Epidermal melanocyte (primary cell): ENCODE measurements around the gene MRPL37.
"Not testable (repeated sequence)": the region's sequence is repeated elsewhere in the genome, so short reads cannot be mapped to it uniquely, and the experiment has no call there.

Experiments
- DNase-seq: peaks from one replicate; pipeline ENCODE4 v3.0.0; 2011; ENCODE audit warnings: low spot score; ENCODE audit not compliant: insufficient read length

The MRPL37 gene

DNA sequence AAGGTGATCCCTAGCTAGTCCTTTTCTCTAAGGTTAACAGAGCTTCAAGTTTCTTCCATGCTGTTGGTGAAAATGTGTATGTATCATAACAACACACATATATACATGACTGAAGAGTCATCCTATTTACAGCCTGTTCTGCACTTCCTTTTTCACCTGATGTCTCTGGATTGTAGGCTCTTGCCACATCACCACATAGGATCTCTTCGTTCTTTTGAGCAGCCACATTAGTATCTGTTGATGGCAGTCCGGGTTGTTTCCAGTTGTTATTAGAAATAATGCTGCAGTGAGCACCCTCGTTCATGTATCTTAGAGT, 19.7 kb downstream of the MRPL37 start:
- no peak for DNase-seq

DNA sequence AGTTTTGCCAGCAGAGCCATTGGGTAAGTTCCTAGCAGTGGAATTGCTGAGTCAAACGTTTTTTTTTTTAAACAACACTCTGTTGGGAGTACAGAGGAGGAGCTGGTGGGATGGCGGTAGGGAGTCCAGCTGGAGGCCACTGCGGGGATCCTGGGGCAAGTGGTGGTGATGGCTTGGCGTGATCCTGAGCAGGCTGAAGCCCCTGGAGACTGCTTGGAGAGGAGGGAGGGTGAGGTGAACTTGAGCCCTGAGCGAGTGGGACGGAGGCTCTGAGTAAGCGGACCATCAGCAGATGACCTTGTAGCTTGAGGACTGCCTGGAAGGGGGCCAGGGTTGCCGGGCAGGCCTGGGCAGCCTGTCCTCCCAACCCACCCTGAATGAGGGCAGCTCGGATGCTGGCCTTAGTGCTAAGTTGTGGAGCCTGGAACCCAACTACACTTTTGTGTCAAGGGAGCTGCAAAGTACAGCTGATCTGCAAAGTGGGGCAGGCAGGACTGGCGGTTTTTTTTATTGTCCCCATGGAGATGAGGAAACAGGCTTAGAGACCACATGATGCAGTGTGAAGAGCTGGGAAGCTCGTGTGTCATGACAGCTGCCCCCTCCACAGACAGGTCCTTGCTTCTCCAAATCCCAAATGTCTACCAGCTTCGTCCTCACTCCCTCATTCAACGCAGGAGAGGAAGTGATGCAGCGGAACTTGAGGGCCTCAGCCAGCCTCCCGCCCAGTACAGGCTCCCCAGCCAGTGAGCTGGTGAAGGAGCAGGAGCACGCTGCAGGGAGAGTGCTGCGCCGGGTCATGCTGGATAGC, 20.2 kb downstream of the MRPL37 start:
- no peak for DNase-seq

DNA sequence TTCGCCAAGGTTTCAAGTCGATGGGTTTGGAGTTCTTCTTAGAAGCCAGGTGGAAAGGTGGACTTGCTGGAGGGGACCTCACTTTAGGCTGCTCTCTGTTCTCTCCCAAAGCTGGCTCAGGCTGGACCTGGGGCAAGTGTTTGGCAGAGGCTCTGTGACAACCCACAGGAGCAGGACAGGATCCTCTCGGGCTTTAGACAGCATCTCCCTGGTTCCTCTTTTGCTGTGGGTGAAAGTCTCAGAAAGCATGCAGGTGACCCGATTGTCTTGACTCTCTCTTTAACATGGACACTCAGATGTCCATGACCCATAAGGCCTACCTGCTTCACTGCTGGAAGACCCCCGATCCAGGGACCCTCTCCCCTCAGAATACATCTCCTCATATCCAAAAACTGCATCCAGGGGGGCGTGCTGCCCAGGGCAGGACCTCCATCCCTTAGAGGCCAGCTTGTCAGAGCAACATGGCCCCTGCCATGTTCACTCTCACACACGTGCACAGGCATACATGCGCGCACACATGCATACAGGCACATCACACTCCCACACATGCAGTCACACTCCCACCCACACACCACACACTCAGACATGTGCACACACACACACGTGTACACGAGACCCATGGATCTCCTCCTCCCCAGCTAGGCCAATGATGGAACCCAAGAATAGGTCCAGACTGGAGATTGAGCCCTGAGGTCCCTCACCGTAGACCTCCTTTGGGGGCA, 21.3 kb downstream of the MRPL37 start:
- no peak for DNase-seq

DNA sequence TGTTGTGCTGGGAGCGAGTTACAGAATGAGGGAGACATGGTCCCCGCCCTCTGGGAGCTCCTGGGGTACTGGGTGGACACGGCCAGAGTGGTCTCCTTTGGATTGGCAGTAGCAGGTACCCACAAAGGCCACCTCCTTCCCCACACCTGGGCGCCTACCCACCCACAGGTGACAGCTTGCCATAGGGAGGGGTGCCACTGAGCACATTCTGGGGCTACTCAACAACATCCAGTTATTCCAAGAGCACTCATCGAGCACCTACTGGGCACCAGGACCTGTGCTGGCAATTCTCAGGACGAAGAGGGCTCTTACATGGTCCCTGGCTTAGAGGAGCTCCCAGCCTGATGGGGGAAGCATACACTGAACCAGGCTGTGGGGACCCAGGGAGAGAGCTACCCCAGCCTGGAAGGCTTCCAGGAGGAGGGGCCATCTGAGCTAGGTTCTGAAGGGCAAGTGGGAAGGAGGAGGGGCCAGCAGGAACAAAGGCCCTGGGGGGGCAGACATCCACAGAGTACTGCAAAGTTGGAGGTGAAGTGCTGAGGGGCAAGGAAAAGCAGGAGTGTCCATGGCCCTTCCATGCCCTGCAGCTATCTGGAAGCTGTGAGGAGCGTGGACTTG, 22.0 kb downstream of the MRPL37 start:
- DNase-seq = no peak

DNA sequence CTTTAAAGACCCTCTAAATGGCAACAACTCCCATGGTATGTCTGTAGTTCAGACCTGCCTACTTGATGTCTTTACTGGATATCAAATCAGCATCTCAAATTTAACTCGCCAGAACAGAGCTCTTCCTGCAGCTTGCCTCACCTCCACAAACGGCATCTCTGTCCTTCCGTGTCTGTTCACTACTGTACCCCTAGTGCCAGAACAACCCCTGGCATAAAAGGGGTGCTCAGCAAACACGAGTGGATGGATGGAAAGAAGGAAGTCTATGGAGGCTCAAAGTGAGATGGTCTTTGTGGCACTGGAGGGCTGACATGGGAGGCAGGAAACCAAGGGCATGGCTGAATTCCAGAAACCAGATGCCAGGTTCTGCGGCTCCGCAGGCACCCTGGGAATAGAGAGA, 22.7 kb downstream of the MRPL37 start:
- DNase-seq = no peak

DNA sequence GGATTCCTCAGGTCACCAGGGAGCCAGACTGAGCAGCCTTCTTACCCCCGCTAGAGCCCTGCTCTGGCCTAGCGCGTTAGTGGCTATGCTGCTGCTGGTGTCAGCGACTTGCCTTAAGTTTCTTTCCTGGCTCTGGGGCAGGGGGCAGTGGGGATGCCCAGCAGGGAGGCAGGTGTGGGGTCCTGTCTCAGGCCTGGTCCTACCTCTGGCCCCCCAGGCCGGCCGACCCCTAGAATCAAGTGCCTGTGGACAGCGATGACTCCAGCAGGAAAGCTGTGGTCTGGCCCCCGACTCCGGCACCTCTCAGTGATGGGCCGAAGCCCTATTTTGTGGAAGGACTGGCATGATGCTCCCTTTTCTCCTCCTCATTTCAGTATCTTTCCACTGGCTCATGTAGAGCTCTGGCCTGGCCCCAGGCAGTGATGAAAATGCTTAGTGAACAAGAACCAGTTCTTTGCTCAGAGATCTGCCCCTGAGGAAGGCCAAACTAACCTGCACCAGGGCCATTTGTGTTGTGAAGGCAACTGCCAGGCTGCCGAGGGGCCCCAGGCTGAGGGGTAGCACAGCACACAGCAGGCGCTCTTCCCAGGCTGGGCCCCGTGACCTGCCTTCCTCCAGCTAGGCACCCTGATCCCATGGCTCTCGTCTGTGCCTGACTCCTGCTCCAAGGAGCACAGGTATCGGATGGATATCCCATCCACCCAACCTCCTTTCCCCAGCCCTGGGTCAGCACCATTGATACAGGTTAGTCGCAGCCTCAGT, 23.7 kb downstream of the MRPL37 start:
- no peak for DNase-seq

DNA sequence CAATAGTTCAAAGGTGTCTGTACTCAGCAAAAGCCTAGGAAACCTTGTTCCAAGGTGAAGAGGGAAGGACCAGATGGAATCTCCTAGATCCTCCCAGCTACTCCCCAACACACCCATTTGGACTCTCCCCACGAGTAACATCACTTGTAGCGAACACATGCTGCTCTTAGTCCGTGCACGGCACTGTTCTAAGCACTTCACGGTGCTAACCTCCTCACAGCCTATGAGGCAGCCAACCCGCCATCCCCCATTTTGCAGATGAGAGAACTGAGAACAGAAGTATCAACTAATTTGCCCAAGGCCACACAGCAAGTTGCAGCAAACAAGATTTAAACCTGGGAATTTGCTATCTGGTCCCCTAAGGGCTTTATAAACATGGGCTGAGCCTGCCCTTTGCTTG, 24.3 kb downstream of the MRPL37 start:
- no peak for DNase-seq

DNA sequence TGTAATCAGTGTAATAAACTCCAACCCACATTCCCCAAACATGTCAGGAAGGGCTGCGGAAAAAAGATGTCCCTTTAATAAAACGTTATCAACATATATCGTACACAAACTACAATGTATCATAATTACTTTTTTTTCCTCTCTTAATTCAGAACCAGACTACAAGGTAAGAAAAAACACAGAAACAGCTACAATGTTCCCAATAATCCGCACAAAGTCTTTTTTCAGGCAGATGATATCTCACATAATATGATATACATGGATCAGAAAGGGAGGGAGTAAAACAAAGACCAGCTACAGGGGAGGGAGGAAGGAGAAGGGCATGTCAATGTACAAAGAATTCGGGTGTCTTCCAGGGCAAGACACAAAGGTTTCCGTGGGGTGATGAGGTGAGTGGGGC, 25.4 kb downstream of the MRPL37 start:
- DNase-seq = no peak

DNA sequence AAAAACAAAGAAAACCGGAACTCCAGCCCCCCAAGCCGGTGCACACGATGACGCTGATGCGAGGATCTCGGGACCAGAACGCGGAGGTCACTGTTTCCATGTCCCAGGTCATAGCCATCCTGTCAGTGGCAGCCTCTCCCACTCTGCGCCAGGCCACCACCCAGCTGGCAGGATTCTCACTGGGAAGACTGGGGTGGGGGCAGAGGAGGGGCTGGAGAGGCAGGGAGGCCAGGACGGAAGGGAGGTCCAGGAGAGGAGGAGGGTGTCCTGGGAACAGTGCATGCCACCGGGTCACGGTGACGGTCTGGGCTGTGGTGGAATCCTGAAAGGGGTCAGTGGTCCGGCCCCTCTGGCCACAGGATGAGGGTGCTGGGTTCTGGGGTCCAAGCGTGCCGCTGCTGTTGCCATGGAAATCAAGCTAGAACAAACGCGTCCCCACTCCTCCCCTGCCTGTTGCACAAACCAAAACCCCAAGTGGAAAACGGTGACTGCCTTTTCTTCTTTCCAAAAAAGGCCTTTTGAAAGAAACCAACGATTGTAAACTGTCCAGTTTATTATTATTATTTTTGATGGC, 26.1 kb downstream of the MRPL37 start:
- no peak for DNase-seq

DNA sequence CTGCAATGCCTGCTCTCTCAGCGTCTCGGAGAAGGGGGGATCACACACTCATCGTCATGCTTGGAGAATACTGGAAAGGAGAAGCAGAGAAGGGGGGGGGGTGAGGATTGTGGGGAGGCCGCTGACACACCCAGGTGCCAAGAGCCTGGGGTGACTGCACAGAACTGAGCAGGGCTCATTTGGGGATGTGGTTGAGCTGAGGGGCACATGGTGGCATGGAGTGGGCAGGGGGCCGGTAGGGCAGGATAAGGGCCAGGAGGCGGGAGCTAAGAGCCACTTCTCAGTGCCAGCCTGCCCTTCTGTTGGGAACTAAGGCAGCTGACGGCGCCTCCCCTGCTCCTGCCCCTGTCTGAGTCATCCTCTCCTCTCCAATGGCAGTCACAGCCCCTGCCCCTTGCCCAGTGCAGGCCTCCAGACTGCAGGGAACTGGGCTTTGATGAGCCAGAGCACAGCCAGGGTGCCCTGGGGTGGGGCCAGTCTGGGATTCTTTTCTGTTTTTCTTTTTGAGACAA, 27.2 kb downstream of the MRPL37 start:
- DNase-seq = no peak

DNA sequence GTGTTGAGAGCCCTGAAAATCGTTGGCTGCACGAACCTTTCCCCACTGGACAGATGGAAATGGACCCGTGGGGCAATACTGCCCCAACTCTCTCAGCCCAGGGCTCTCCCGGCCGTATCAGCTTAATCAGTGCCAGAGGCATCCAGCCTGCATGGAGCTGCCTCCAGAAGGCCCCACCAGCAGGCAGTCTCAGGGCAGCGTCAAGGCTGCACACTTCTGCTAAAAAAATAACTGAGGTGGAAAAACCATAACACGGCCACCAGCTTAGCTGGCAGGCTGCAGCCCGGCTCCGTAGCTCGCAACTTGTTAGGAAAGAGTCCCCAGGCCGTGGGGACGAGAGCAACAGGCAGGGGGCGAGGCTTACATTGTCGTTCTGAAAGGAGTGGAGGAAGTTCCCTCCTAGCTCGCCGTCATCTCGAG, 27.9 kb downstream of the MRPL37 start:
- no peak for DNase-seq

DNA sequence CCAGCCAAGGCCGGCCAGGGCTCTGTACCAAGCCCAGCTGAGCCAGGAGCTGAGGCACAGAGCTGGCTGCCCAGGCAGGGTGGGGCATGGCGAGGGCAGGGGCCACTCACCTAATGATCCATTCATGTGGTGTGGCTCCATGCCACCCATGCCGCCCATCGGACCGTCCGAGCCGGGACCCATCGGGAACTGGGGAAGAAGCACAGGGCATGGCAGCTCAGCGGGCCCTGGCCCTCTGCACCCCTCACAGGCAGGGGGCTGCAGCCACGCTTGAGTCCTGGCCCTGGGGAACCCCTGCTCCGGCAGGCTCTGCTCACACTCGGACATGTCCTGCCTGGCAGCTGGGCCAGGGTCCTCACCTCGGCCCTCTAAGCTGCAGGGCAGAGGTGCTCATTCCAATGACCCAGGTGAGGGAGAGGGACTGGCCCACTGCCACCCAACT, 28.7 kb downstream of the MRPL37 start:
- no peak for DNase-seq

DNA sequence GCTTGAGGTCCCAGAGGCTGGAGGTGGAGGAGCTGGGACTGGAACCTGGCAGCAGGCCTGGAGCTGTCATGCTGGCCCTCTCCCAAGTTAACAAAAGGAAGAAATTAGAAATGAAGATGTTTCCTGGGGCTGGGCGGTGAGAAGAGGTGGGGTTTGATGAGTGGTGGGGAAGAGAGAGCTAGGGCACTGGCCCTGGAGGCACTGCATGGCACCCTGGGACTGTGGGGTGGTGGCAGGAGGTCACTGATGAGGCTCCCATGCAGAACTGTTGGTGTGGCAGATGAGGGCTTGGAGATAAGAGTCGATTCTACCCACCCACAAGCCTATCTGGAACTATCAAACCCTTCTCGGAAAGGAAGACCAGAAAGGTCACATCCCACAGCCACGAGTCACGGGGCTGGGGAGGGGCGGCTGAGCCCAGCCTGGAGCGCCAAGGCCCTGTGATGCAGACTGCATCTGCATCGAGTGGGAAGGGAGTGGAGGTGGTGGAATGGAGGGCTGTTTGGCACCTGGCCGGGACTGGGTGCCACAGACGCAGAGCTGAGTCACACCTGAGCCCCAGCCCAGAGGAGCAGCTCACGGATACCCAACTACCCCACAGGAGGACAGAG, 29.4 kb downstream of the MRPL37 start:
- no peak for DNase-seq

DNA sequence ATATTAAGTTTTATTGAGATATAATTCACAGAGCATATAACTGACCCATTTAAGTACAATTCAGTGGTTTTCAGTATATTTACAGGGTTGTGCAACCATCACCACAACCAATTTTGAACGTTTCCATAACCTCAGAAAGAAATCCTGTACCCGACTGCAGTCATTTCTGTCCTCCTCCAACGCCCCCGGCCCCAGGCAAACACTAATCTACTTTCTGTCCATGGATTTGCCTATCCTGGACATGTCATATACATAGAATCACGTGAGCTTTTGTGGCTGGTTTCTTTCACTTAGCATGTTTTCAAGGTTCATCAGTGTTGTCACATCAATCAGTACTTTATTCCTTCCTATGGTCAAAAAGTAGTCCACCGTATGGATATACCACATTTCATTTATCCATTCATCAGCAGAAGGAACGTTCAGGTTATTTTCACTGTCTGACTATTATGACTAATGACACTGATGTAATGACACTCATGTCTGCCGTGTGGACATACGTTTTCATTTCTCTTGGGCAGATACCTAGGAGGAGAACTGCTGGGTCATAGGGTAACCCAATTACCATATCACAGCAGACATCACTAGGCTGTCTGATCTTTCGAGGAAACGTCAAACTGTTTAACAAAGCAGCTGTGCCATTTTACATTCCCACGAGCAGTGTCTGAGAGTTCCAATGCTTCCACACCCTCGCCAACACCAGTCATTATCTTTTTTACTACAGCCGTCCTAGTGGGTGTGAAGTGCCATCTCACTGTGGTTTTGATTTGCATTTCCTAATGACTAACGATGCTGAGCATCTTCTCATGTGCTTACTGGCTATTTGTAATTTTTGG, 30.8 kb downstream of the MRPL37 start:
- no peak for DNase-seq

DNA sequence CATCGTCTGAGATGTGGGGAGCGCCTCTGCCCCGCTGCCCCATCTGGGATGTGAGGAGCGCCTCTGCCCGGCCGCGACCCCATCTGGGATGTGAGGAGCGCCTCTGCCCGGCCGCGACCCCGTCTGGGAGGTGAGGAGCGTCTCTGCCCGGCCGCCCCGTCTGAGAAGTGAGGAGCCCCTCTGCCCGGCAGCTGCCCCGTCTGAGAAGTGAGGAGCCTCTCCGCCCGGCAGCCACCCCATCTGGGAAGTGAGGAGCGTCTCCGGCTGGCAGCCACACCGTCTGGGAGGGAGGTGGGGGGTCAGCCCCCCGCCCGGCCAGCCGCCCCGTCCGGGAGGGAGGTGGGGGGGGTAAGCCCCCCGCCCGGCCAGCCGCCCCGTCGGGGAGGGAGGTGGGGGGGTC, 33.2 kb downstream of the MRPL37 start:
- not testable (repeated sequence) for DNase-seq

DNA sequence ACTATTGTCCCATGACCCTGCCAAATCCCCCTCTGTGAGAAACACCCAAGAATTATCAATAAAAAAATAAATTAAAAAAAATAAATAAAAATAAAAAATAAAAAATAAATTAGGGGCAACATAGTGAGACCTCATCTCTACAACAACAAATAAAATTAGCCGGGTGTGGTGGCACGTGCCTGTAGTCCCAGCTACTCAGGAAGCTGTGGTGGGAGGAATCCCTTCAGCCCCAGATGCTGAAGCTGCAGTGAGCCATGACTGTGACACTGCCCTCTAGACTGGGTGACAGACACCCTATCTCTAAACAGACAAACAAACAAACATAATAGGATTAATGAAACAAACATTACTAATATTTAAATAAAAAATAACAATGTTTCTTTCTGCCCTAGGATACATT, 34.3 kb downstream of the MRPL37 start:
- no peak for DNase-seq

DNA sequence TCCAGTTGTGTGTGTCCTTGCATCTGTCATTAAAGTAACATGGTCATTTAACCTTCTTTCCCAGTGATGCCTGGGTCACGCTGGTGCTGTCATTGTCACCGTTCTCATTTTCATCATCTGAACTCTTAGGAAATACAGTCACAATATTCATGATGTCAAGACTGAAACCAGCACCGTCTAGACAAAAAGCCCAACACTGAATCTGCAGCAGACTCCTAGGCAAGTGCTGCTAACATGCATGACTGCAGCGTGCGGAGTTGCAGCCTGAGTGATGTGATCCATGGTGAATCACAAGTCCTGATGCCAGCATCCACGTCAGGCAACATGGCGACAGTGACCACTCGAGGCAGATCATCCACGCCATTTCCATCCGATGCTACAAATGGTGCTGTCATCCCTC, 37.6 kb downstream of the MRPL37 start:
- no peak for DNase-seq

DNA sequence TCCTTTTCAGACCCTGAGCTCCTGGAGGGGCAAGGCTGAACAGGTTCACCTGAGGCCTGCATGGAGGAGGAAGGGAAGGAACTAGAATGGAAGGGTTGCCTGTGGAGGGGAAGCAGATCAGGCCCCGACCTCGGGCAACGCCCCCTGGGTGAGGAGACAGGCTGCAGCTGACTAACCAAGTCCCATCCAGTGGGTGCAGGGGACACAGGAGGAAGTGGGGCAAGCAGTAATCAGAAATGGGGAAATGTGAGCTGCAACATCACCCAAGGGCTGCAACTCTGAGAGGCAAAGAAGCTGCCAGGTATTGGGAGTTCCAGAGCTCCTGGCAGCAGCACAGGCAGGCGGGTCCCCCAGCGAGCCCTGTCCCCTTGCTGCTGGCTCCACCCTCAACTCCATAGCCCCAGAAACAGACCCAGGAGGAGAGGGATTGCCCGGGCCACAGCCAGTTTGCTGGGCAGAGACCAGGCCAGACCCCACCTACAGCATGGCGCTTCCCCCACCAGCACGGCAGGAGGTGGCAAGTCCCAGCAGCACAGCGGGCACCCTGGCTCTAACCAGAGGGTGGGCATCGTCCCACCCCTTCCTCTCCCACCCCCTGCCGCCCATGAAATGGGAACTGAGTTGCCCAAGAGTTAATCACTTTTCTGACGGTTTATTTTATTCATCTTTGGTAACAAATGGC, 38.5 kb downstream of the MRPL37 start:
- no peak for DNase-seq

DNA sequence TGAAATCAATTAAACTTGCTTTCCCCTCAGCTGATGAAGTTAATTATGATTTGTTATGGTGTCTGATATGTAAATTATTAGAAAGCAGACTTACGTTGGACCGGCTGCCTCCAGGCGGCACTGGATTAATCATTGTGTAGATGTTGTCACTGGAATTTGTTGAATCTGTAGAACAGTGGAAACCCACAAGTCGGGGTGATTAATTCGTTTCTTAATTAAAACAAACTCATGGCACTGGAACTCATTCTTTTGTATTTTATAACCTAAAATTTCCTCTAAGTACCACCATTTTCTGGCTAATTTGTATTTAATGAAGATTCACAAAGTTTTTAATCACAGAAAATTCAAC, 39.0 kb downstream of the MRPL37 start:
- no peak for DNase-seq

DNA sequence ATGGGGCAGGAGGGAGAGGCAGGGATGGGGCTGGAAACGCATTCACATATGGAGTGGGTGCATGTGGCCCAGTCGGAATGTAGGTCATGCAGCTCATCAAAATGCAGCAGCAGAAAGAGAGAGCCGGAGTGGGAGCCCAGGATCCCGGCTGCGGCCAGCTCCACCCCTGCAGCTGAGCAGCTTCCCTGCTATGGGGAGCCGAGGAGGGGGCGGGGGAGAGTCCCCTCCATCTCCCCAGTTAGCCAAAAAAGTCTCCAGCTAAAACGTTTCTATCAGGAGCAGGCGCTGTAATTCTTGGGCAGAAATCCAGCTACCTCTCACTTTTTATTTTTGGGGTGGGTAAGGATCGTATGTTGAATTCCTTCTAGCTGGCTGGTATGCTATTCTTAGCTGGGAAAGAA, 39.7 kb downstream of the MRPL37 start:
- DNase-seq = no peak
